Erythroblast (primary cell): Measurements from ENCODE around the gene S100A13.
"Not testable (repeated sequence)": the region's sequence is repeated elsewhere in the genome, so short reads cannot be mapped to it uniquely, and the experiment has no call there.

ENCODE experiments used
- DNase-seq, 2 experiments: peaks; one replicate each; lab custom pipeline; 2025; lab: John Stamatoyannopoulos, UW
- GATA1 ChIP-seq: IDR thresholded peaks from 2 replicates; pipeline ENCODE4 v1.6.1; 2011; ENCODE audit warnings: low read depth, mild to moderate bottlenecking, control low read depth, low read length, moderate library complexity
- POLR2A ChIP-seq: IDR thresholded peaks from 2 replicates; pipeline ENCODE4 v1.6.1; 2011; ENCODE audit warnings: mild to moderate bottlenecking, low read length

S100A13 gene

DNA sequence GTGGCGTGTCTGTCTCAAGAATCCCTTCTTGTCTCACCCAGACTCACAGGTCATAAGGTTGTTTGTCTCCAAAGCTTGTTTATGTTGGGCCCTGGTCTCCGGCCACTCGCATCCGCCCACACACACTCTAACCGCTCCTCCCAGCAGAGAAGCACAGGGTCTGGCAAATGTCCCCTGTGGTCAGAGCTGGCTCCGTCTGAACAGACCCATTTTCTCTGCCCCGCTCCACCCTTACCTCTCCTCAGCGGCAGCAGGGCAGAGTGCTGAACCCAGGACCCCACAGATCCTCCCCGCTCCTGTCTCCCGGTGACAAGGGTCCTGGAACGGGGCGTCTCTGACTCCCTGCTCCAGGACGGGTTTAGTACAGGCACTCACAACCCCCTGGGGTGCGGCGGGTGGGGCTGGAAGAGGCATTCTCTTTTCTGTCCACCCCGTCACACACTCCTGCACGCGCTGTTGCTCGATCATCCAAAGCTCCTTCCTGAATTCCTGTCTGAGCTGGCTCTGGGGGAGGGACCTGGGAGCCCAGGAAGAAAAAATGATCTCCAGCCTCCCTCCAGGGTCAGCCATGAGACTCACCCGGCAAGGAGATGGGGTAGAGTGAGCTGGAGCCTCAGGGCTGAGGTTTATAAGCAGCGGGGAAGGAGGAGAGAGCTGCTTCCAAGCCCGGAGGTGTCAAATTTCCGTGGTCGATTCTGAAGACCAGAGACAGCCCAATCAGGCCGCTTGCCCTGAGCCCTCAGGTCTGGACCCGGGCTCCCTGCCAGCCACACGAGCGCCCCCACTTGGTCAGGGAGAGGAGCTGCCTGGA lies at the start of gene S100A13:
TSS of gene S100A13 (minus strand) at position 602 of the 811 bp plus-strand sequence. CDS start 1,033 bp downstream, outside the sequence.
- no peak for TF ChIP-seq POLR2A
- TF ChIP-seq GATA1, result no peak
- DNase-seq, result peak; percentile 62 to 77

DNA sequence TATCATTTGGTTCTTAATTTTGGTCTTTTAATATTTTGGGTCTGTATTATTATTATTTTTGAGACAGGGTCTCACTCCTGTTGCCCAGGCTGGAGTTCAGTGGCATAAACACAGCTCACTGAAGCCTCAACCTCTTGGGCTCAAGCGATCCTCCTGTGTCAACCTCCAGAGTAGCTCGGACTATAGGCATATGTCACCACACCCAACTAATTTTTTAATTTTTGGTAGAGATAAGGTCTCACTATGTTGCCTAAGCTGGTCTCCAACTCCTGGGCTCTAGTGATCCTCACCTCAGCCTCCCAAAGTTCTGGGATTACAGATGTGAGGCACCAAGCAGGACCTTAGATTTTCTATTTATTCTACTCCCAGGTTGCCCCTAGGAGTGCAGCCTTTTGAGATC lies 46.2 kb upstream of the S100A13 start:
- DNase-seq, result peak in 1 of 2 experiments; percentile 19
- TF ChIP-seq GATA1 (no peak), POLR2A (no peak)

DNA sequence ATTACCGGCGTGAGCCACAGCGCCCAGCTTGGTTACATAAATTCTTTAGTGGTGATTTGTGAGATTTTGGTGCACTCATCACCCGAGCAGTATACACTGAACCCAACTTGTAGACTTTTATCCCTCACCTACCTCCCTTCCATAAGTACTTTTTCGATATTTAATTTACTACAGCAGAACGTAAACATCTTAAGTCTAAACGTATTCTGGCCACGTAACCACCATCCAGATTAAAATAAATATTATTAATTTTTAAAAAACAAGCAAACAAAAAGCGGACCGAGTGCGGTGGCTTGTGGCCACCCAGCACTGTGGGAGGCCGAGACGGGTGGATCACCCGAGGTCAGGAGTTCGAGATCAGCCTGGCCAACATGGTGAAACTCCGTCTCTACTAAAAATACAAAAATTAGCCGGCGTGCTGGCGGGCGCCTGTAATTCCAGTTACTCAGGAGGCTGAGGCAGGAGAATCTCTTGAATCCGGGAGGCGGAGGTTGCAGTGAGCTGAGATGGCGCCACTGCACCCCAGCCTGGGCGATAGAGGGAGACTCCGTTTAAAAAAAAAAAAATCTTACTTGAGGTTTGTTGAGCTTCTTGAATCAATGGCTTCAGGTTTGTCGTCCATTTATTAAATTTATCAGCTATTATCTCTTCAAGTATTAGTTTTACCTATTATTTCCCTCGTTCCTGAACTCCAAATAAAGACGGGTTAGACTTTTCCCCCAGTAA lies 44.5 kb upstream of the S100A13 start:
- peak; percentile 78 to 85 for DNase-seq

DNA sequence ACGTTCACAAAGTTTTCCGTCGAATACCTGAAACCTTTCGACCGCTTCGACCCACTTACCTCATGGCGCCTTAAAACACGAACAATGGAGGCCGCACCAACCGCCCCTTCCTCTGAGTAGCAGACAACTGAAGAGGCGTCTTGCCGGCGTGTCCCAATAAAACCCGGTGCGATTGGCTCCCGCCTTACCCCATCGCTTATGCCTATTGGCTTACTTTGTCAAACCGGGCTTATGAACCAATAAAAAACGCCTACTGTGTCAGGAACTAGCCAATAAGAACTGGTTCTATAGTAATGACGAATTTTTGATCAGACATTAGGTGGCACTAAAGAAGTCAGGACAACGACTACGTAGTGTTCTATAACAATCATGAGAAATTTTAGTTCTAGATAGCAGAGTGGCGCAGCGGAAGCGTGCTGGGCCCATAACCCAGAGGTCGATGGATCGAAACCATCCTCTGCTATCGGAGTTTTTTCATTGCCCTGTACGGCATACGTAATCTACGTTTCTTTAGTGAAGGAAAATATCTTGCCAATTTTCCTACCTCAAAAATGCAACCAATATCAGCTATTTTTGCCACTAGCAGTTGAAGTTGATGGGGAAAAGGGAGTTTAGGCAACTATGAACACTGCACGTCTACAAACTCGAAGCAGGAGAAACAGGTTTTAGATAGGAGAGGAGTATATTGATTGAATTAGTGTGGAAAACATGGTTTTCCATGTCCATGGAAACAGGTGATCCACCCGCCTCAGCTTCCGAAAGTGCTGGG lies 43.7 kb upstream of the S100A13 start, which contains the start of gene ILF2:
TSS of gene ILF2 (minus strand) at position 135 of the 769 bp plus-strand sequence. CDS start at position 64, 71 bp downstream.
- peak; percentile 99 to 100 for DNase-seq
- TF ChIP-seq POLR2A, result peak; percentile 96
- no peak for TF ChIP-seq GATA1

DNA sequence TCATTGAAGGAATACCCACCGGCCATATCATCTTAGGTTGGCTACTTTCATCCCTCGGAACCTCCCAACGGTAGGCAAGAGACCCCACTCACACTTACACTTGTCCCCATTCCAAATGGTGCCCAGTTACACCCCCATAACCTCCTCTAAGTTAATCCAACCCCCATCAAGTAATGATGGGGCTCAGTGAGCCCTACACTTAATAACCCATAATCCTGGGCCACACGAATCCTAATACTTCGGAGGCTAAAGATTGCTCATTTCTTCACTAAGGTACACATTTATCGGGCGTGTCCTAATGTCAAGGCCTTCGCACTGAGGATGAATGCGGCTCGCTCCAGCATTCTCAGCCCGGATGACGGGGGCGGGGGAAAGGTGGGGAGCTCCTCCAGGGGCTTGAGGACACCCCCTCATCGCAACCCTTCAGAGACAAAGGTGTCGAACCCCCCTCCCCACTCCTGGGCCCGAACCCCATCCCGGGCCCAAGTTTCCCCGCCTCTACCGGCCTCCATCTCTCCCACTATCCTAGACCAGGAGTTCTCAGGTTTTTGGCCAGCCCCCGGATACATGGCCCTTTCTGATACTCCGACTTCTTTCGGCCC lies 43.1 kb upstream of the S100A13 start:
- TF ChIP-seq GATA1 (no peak), POLR2A (no peak)
- peak; percentile 54 to 65 for DNase-seq

DNA sequence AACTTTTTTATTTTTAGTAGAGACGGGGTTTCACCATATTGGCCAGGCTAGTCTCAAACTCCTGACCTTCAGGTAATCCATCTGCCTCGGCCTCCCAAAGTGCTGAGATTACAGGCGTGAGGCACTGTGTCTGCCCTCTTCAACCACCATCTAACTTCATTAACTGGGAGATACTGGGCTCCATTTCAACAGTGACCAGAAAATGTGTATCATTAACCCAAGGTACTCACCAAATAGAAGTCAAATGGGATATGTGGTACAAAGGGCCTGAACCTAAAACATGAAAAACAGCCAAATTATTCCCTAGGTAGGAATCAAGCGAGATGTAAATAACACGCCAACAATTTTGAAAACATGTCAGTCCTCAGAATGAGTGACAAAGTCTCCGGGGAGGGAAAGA lies 42.3 kb upstream of the S100A13 start:
- TF ChIP-seq GATA1 (no peak), POLR2A (no peak)
- no peak for DNase-seq

DNA sequence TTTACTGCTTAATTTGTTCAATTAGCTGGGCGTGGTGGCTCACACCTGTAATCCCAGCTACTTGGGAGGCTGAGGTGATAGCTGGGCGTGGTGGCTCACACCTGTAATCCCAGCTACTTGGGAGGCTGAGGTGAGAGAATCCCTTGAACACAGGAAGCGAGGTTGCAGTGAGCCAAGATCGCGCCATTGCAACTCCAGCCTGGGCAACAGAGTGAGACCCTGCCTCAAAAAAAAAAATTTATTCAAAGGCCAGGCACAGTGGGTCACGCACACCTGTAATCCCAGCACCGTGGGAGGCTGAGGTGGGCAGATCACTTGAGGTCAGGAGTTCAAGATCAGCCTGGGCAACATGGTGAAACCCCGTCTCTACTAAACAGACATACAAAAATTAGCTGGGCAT lies 41.4 kb upstream of the S100A13 start:
- DNase-seq, result not testable (repeated sequence)

DNA sequence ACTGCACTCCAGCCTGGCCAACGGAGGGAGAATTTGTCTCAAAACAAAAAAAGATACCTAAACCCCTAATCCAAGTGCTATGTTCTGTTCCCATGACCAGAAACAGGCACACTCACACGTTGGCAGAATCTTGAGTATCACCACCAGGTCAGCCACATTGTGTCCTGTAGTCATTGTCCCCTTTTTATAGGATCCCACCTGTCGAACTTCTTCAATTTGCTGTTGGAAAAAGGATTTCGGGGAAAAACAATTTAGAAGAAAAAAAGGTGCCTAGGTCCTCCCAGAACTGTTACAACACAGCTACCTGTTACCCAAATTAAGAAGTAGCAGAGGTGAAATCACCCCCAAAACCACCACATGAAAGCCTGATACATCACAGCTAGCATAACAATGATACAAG lies 40.1 kb upstream of the S100A13 start:
- DNase-seq, result no peak

DNA sequence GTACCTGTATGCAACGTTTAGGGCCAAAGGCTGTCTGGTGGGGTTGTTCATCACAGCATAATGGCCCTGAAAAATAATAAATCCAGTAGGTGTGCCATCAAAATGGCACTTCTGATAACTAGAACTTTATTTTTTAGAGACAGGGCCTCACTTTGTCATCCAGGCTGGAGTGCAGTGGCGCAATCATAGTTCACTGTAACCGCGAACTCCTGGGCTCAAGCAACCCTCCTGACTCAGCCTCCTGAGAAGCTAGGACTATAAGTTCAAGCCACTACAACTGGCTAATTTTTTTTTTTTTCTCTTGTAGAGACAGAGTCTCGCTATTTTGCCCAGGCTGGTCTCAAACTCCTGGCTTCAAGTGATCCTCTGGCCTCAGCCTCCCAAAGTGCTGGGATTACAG lies 35.9 kb upstream of the S100A13 start:
- TF ChIP-seq GATA1 (no peak), POLR2A (no peak)
- no peak for DNase-seq

More for the DNA sequence above, 40.1 kb upstream of the S100A13 start:
- TF ChIP-seq POLR2A (no peak), GATA1 (no peak)

DNA sequence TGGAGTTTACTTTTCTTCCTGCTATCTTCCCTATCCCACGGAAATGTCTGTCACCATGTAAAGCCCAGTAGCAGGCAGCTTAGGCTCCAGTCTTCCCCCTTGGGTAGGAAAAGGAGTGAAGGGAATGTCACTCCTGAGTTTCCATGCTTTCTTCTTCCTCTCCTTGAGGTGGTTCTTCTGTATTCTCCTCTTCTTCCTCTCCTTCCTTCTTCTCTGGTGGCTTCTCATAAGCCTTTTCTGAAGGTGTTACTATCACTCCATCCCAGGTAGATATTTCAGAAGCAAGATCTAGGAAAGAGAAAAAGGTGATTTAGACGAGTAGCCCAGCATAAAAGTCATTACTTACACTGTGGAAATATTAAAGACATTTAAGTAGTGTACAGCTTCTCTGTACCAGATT lies 35.0 kb upstream of the S100A13 start:
- no peak for DNase-seq
- TF ChIP-seq GATA1 (no peak), POLR2A (no peak)

DNA sequence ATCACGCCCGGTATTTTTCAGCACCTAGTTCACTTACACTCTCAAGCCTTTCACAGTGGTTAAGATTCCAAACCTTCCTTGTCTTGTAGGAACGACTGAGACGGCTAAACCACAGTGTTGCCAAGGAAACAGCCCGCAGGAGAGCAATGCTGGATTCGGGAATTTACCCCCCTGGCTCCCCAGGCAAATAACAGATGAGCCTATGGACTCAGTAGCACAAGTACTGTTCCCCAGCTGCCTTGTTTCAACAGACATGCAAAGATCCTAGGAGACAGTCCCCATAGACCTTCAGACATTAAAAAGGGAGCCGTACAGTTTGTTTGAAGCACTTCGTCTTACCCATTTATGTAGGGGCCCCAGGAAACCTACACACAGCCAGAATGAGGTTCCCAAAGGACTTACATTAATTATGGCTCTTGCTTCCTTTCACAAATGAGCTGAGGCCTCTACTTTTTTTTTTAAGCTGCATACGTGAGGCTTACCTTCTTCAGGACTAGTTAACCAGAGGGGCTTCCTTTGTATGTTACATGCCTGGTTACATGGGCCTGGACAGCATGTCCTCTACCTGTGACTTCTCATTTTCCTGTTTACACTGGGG lies 33.9 kb upstream of the S100A13 start:
- no peak for TF ChIP-seq GATA1
- TF ChIP-seq POLR2A, result no peak
- DNase-seq, result no peak

DNA sequence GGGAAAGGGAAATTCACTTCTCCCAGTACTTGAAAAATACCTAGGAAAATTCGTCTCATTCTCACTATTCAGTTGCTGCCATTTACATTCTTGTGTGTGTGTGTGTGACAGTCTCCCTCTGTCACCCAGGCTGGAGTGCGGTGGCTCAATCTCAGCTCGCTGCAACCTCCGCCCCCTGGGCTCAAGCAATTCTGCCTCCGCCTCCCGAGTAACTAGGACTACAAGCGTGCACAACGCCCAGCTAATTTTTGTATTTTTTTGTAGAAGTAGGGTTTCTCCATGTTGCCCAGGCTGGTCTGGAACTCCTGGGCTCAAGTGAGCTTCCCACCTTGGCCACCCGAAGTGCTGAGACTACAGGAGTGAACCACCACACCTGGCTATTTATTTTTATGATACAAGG lies 32.4 kb upstream of the S100A13 start:
- TF ChIP-seq GATA1, result no peak
- no peak for TF ChIP-seq POLR2A
- DNase-seq, result no peak

DNA sequence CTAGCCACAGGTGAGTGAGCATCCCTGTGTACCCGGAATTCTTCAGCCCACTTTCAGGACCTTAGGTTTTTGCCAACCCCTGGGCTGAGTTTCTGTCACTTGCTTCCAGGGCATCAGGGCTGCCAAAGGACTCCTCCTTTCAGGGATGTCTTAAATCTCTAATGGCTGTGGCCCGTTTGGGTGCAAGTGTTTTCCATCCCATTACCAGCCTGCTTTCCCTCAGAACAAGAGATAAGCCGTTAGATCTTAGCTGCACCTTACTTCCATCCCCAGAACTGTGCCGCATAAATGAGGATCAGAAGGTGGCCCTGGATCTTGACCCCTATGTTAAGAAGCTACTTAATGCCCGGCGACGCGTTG lies 31.9 kb upstream of the S100A13 start:
- no peak for DNase-seq
- TF ChIP-seq GATA1, result no peak
- TF ChIP-seq POLR2A, result no peak
